Mammary epithelial cell (primary cell): Measurements from ENCODE around the gene DOK7.

Source experiments
- CTCF ChIP-seq, 2 donors: IDR thresholded peaks in 1 of 2; conservative IDR thresholded peaks in 1 of 2; 2 replicates each; pipeline ENCODE4 v1.5.1; 2011 to 2012; ENCODE audit warnings: inconsistent platforms in 2 of 2, low read length in 2 of 2, mild to moderate bottlenecking in 2 of 2, control low read depth in 1 of 2, low read depth in 1 of 2; ENCODE audit not compliant: insufficient read depth in 1 of 2; ENCODE audit errors: extremely low read depth in 1 of 2
- EZH2 ChIP-seq: IDR thresholded peaks from 2 replicates; pipeline ENCODE4 v1.6.1; 2012; ENCODE audit warnings: low read length, inconsistent platforms, borderline replicate concordance

DNA sequence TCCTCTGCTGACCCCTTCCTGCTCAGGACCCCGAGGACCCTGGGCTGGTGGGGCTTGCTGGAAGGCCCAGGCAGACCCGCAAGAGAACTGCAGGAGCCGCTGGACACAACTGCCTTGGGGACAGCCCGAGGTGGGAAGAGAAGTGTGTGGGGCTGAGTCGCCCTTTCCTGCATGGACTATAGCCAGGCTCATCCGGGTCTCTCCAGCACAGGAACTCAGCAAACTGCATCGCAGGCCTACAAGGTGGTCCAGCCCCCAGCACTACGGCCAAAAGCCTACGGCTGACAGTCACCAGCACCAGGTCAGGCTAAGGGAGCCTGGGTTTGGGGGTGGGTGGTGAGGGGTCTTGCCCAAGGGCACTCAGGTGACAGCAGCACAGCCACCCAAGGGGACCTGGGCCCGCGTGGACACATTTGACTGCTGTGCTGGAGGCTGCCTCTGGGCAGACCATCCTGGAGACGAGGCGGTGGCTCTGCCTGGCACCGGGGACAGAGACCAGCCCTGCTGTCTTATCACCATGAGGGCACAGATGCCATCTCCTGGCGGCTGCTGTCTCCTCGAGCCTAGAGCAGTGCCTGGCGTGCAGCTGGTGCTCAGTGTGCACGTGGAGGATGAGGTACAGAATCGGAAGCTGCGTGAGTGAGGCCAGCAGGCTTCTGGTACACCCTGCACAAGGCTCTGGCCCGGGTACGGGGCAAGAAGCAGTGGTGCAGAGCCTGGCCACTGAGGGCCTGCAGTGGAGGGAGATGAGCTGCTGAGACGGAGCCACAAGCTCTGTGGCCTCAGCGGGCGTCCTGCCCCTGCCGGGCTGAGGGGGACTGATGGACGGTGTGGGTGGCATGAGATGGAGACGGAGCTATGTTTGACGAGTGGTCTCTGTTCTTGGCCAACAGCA, 54.0 kb downstream of the DOK7 start:
- TF ChIP-seq CTCF (conservative IDR thresholded peaks at IDR 0.05 in 1 of 2, IDR thresholded peaks at IDR 0.05 in 1 of 2; ENCODE audit: extremely low read depth in 1 of 2, insufficient read depth in 1 of 2, low read depth in 1 of 2, low read length in 2 of 2) (no peak), EZH2 (no peak)
